Ascending aorta (tissue), 2 donors: Measurements from ENCODE around the gene TCF4. TPM values are rescaled to one million over a fixed set of nuclear protein-coding genes. Genes with fewer than 3 reads are reported as not detected.

Experiments
- DNase-seq, 2 donors: peaks; one replicate each; pipeline ENCODE4 v3.0.0-alpha.2; 2019; ENCODE audit warnings: low spot score in 2 of 2
- H3K27ac ChIP-seq, 2 donors: fragments of 200-600 bp; sonication (generic); one replicate each; pipeline ENCODE4 v1.5.1; 2016 to 2017; ENCODE audit warnings: mild to moderate bottlenecking in 1 of 2
- H3K27me3 ChIP-seq: fragments of 200-600 bp; sonication (generic); one replicate; pipeline ENCODE4 v1.5.1; 2017
- H3K36me3 ChIP-seq, 2 donors: fragments of 200-600 bp; sonication (generic); one replicate each; pipeline ENCODE4 v1.5.1; 2016
- H3K4me1 ChIP-seq, 2 donors: fragments of 200-600 bp; sonication (generic); one replicate each; pipeline ENCODE4 v1.5.1; 2016 to 2017; ENCODE audit warnings: mild to moderate bottlenecking in 1 of 2
- H3K4me3 ChIP-seq, 2 donors: fragments of 200-600 bp; sonication (generic); one replicate each; pipeline ENCODE4 v1.5.1; 2016 to 2017; ENCODE audit warnings: mild to moderate bottlenecking in 1 of 2
- H3K9me3 ChIP-seq, 2 donors: fragments of 200-600 bp; sonication (generic); one replicate each; pipeline ENCODE4 v1.5.1; 2016
- intact Hi-C: fragments of 100-400 bp; cut with DNase I; formaldehyde crosslinking; loops from one replicate; pipeline ENCODE4 v1.15.1; 2023
- total RNA-seq: library from RNA; depleted of rRNA; stranded (reverse); fragments of >200 nt; gene quantifications from one replicate; pipeline ENCODE4 v1.1.0, GENCODE V29; 2016
- TF ChIP-seq, protein P1 (sequence below), 3 experiments: fragments of 200-600 bp in 2 of 3; fragments of 450-650 bp in 1 of 3; sonication (generic) in 2 of 3; IDR thresholded peaks; one replicate each; pipeline ENCODE4 v1.5.1; 2016 to 2019; ENCODE audit warnings: antibody characterized with exemption in 3 of 3, mild to moderate bottlenecking in 1 of 3, moderate library complexity in 1 of 3

The TCF4 gene
- total RNA-seq, 1 donor from 2014 or later: 180 TPM

DNA sequence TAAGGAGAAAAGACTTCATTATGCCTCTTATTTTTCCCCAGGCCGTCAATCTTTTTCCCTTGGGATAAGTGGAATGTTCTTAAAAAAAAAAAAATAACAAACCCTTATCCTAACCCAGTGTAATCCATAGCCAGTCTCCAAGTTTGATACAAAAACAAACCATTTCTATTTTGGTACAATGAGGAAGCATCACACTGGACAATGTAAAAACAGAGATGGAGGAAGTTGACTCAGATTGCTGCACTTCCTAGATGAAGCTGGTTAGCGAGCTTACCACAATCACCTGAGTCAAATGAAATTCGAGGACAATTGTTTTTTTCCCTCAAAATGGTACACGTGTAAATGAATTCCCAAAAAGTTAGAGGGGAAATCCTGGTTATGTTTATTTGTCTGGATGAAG is 259.7 kb downstream of the TCF4 start:
- intact Hi-C loops: loop anchor here (10.0 kb wide), 1 partner anchor 1316 kb away; no protein-coding TSS in a partner anchor
- H3K4me1 ChIP-seq: peaks cover 4 to 24% of the 10 kb centered on the region in 2 donors
- H3K27me3 ChIP-seq: no peaks in the 10 kb centered on the region
- DNase-seq: no peak
- no peaks in the 10 kb centered on the region for H3K9me3 ChIP-seq
- no peaks in the 10 kb centered on the region for H3K36me3 ChIP-seq
- TF ChIP-seq, protein P1, sequence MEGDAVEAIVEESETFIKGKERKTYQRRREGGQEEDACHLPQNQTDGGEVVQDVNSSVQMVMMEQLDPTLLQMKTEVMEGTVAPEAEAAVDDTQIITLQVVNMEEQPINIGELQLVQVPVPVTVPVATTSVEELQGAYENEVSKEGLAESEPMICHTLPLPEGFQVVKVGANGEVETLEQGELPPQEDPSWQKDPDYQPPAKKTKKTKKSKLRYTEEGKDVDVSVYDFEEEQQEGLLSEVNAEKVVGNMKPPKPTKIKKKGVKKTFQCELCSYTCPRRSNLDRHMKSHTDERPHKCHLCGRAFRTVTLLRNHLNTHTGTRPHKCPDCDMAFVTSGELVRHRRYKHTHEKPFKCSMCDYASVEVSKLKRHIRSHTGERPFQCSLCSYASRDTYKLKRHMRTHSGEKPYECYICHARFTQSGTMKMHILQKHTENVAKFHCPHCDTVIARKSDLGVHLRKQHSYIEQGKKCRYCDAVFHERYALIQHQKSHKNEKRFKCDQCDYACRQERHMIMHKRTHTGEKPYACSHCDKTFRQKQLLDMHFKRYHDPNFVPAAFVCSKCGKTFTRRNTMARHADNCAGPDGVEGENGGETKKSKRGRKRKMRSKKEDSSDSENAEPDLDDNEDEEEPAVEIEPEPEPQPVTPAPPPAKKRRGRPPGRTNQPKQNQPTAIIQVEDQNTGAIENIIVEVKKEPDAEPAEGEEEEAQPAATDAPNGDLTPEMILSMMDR (IDR thresholded peaks at IDR 0.05): no peak
- H3K27ac ChIP-seq: peak overlapping the region; percentile 62 to 68
- peak overlapping the region in 1 of 2 donors; percentile 6 for H3K4me3 ChIP-seq

DNA sequence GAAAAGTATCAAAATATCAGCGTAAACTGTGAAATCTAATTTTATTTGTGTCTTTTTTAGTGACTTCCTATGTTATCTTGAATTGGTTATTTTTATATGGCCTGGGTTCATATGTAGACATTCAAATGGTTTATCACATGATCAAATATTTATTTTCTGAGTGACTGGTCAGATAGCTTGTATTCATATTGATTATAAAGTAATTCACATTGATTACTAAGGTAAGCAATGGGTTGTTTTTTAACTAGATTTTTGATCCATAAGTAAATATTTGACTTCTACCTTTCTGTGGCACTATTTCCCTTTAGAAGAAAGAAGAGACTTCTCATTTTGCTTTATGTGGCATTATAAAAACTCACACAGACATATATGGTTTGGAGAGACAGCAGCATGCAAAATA is 260.5 kb downstream of the TCF4 start:
- no peaks in the 10 kb centered on the region for H3K36me3 ChIP-seq
- no peaks in the 10 kb centered on the region for H3K9me3 ChIP-seq
- DNase-seq: no peak
- H3K4me1 ChIP-seq: peaks cover 4 to 29% of the 10 kb centered on the region in 2 donors
- H3K27me3 ChIP-seq: no peaks in the 10 kb centered on the region
- TF ChIP-seq, protein P1 (IDR thresholded peaks at IDR 0.05): no peak
- H3K27ac ChIP-seq: peak overlapping the region; percentile 62 to 68
- no peak overlapping the region for H3K4me3 ChIP-seq
- intact Hi-C loops: loop anchor here (10.0 kb wide), 1 partner anchor 1317 kb away; no protein-coding TSS in a partner anchor

DNA sequence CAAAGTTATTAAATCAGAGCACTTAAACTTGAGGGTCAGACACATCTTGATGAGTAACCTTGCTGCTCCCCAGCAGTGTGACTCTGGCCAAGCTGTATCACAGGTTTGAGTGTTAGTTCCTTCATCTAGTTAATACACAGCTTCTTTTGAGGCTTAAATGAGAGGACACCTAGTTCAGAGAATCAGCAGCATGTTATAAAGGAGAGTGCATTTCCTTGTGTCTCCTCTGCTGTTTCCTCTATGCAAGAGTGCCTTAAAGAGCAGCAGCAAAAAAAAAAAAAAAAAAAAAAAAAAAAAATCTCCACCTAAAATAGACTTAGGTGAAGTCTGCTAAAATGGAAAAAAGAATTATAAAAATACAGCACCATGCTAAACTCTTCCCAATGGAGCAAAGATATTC is 261.9 kb downstream of the TCF4 start:
- H3K9me3 ChIP-seq: no peaks in the 10 kb centered on the region
- DNase-seq: no peak
- no peaks in the 10 kb centered on the region for H3K36me3 ChIP-seq
- H3K27ac ChIP-seq: peak overlapping the region; percentile 12 to 17
- H3K4me1 ChIP-seq: peaks cover 4 to 29% of the 10 kb centered on the region in 2 donors
- H3K27me3 ChIP-seq: no peaks in the 10 kb centered on the region
- TF ChIP-seq, protein P1 (IDR thresholded peaks at IDR 0.05): no peak
- intact Hi-C loops: loop anchor here (10.0 kb wide), 1 partner anchor 1319 kb away; no protein-coding TSS in a partner anchor
- H3K4me3 ChIP-seq: no peak overlapping the region

DNA sequence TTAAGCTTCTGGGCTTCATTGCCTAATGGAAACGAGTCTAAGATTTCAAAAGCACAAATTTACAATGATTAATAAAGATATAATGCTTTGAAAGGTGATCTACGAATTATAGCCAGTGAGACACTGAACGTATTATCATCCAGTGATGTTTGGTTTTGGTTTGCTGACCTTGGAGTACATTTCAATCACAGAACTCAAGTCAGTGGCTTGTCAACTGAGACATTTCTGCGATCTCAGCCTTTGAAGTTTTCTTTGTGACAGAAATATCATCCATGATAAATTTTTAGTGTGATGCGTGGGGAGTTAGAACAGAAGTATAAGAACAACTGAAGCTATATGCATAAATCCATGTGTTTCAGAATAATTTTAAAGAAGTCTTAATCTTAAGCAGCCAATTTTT is 263.8 kb downstream of the TCF4 start:
- Histone ChIP-seq H3K4me1 (peaks cover 4 to 30% of the 10 kb centered on the region in 2 donors), H3K27me3 (no peaks in the 10 kb centered on the region), H3K9me3 (no peaks in the 10 kb centered on the region), H3K4me3 (no peak overlapping the region), H3K36me3 (no peaks in the 10 kb centered on the region), H3K27ac (peak overlapping the region; percentile 17 to 92)
- intact Hi-C loops: loop anchor here (5.0 to 10.0 kb wide), 2 partner anchors 263 to 1321 kb away; partner anchors contain the start of gene TCF4
- TF ChIP-seq, protein P1 (IDR thresholded peaks at IDR 0.05): no peak
- DNase-seq: no peak

DNA sequence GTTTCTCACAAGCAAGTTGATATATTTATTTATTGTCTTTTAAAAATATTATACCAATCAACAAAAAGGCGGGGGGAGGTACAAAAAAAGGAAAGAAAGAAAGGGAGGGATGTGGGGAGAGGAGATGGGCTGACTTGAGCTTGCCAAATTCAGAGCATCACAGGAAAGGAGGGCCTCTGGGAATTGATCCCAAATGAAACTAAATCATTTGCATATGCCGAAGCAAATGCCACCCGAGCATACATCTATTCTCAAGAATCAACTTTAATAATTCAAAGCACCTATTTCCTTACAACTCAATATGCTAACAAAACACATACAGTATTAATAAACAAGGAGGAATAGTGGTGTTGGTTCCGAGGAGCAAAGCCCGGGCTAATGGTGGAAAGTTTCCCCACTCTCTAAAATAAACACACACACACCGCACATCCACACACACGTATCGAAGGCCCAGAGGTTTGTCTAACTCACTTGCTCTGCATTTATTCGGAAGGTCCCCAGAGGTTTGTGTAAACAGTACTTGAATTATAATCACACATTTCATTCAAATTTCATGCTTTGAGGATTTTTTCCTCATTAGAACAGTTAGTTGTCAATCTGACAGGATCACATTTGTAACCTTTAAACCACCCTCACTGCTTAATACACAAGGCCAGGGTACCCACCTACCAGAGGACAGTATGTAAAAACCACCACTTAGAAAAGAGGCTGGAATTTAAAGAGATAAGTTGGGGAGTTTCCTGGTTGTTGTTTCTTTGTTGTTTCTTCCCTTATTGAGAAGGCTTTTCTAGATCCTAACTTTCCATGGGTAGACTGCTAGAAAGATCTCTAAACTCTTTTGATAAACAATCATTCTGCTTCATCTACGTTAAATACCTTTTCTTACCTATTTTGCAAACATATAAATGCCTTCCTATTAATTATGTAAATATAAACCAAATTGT is 264.7 kb downstream of the TCF4 start:
- H3K27ac ChIP-seq: peak overlapping the region; percentile 78 to 92
- no peaks in the 10 kb centered on the region for H3K36me3 ChIP-seq
- no peaks in the 10 kb centered on the region for H3K27me3 ChIP-seq
- intact Hi-C loops: loop anchor here (5.0 to 10.0 kb wide), 2 partner anchors 264 to 1321 kb away; partner anchors contain the start of gene TCF4
- no peaks in the 10 kb centered on the region for H3K9me3 ChIP-seq
- H3K4me1 ChIP-seq: peaks cover 4 to 32% of the 10 kb centered on the region in 2 donors
- TF ChIP-seq, protein P1 (IDR thresholded peaks at IDR 0.05): no peak
- DNase-seq: no peak
- H3K4me3 ChIP-seq: peak overlapping the region; percentile 57 to 67
